HG02973 (cell line): ENCODE data around the gene BLM.
"Not testable (repeated sequence)": the region's sequence is repeated elsewhere in the genome, so short reads cannot be mapped to it uniquely, and the experiment has no call there.

ENCODE experiments used
- ATAC-seq: cut with Tn5 transposase; IDR thresholded peaks from one replicate; pipeline ENCODE4 v1.9.1; 2021; ENCODE audit warnings: moderate library complexity; ENCODE audit not compliant: unreplicated experiment

Gene BLM

DNA sequence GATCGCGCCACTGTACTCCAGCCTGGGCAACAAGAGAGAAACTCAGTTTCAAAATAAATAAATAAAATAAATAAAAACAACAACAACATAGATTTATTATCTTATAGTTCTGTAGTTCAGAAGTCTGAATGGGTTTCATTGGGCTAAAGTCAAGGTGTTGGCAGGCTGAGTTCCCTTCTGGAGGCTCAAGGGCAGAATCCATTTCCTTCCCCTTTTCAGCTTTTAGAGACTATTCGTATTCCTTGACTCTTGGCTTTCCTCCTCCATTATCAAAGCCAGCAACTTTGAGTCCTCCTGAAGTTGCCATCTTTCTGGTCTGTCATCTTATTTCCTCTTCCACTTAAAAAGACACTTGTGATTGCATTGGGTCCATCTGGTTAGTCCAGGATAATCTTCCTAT, 12.1 kb downstream of the BLM start:
- ATAC-seq: no peak

- no peak for ATAC-seq
Observed at GRCh38 chr15:90730290-90730689, 13.1 kb downstream of the BLM start.

GRCh38 chr15:90735923-90736322, 18.8 kb downstream of the BLM start:
- ATAC-seq: no peak

DNA sequence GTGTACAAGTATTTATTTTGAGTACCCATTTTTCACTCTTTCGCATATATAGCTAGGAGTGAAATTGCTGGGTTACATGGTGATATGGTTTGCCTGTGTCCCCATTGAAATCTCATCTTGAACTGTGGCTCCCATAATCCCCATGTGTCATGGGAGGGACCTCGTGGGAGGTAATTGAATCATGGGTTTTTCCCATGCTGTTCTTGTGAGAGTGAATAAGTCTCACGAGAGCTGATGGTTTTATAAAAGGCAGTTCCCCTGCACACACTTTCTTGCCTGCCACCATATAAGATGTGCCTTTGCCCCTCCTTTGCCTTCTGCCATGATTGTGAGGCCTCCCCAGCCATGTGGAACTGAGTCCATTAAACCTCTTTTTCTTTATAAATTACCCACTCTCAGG, 23.4 kb downstream of the BLM start:
- not testable (repeated sequence) for ATAC-seq

DNA sequence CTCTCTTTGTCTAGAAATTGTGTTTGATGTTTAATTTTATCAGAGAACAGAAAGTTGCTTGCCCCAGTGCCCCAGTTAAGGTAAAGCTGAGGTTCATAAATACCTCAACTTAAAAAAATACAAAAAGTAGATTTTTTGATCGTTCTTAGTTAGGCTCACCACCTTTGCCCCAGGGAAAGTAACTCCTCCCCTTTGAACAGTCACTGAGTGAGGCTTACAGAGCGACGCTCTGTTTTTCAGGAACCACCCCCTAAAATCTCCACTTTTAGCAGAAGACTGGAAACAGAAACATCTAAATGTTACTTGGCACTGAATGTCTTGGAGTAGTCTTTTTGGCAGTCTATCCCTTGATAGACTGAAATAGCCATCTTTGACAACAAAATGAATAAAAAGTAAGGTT, 24.9 kb downstream of the BLM start:
- no peak for ATAC-seq

DNA sequence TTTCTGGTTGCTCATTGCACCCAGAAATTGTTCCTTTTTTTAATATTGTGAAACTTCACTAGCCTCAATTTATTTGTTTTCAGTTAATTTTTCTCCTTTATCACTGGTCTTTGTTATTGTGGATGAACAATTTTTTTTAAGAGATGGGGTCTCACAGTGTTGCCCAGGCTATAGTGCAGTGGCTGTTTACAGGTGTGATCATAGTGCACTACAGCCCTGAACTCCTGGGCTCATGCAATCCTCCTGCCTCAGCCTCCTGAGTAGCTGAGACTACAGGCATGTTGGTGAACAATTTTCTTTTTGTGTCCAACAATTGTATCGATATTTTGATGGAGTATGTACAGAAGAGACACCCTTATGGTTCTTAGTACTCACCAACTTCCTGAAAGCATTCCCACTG, 26.3 kb downstream of the BLM start:
- no peak for ATAC-seq

DNA sequence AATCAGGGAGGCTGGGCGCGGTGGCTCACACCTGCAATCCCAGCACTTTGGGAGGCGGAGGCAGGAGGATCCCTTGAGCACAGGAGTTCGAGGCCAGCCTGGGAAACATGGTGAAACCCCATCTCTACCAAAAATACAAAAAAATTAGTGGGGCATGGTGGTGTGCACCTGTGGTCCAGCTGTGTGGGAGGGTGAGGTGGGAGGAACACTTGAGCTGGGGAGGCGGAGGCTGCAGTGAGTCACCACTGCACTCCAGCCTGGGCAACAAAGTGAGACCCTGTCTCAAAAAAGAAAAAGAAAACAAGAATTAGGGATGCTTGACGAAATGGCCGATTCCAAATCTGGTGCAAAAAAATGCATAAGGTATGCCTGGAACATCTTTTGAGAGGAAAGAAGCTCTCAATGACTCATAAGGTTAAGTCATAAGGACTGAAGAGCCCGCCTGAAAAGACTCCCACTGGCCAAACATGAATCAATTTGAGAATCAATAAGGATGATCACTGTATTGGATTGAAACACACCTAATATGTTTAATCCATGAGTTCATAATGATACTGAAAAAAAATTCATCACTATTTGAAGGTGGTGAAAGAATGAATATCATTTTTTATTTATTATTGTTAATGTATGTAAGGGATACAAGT, 27.7 kb downstream of the BLM start:
- no peak for ATAC-seq

- no peak for ATAC-seq
Observed at GRCh38 chr15:90749754-90750153, 32.6 kb downstream of the BLM start.

- no peak for ATAC-seq
Observed at GRCh38 chr15:90750186-90750585, 33.0 kb downstream of the BLM start.

- ATAC-seq: no peak
Observed at GRCh38 chr15:90751300-90751825, 34.2 kb downstream of the BLM start.

- no peak for ATAC-seq
Observed at GRCh38 chr15:90756916-90757315, 39.8 kb downstream of the BLM start.

DNA sequence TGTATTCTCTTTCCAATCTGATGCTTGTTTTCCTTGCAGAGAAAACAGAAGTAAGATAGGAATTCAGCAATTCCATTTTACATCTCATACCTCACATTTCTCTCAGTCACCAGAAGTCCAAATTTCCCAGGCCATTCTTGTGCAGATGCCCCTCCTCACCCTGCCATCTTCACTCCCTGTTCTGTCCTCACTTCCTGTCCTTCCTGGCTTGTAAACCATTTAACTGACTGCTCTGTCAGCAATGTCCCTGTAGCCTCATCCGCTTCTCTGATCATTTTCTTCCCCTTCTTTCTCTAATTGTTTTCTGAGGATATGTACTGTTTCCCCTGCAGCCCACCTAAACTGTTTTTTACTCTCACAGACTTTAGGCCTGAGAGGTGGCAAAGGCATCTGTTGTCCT, 40.3 kb downstream of the BLM start:
- no peak for ATAC-seq

DNA sequence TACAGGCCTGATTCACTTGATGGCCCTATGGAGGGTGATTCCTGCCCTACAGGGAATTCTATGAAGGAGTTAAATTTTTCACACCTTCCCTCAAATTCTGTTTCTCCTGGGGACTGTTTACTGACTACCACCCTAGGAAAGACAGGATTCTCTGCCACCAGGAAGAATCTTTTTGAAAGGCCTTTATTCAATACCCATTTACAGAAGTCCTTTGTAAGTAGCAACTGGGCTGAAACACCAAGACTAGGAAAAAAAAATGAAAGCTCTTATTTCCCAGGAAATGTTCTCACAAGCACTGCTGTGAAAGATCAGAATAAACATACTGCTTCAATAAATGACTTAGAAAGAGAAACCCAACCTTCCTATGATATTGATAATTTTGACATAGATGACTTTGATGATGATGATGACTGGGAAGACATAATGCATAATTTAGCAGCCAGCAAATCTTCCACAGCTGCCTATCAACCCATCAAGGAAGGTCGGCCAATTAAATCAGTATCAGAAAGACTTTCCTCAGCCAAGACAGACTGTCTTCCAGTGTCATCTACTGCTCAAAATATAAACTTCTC, 43.6 kb downstream of the BLM start:
- no peak for ATAC-seq

DNA sequence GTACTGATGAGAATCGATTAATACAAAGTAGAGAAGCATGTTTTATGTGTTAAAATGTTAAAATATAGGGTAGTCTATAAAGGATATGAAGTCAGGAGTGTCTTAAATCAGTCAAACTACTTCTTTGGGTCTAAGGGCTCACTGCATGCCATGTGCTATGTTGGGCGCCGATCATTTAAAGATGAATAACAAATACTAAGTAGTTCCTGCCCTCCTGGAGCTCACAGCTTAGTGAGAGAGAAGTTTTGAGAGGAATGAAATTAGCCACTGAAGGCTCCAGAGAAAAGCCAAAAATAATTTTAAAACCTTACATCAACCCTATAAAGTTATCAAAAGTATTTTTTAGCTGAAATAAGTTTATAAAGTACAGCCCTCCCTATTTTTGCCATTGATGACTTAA, 44.5 kb downstream of the BLM start:
- no peak for ATAC-seq

- ATAC-seq: no peak
Observed at GRCh38 chr15:90762109-90762508, 45.0 kb downstream of the BLM start.

GRCh38 chr15:90763366-90764099, 46.4 kb downstream of the BLM start:
- no peak for ATAC-seq

- no peak for ATAC-seq
Observed at GRCh38 chr15:90765531-90765930, 48.4 kb downstream of the BLM start.

GRCh38 chr15:90765966-90766365, 48.8 kb downstream of the BLM start:
- ATAC-seq: no peak

DNA sequence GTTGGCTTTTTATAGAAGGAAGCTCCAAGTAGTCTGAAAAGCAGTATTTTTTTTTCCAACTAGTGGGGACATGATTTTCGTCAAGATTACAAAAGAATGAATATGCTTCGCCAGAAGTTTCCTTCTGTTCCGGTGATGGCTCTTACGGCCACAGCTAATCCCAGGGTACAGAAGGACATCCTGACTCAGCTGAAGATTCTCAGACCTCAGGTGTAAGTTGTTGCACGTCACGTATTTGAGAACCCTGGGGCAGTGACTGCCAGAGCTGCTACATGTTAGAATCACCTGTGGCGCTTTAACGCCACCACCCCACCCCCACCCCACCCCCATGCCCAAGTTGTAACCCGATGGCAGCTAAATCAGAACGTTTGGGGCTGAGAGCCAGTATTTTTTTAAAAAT, 52.2 kb downstream of the BLM start:
- no peak for ATAC-seq

DNA sequence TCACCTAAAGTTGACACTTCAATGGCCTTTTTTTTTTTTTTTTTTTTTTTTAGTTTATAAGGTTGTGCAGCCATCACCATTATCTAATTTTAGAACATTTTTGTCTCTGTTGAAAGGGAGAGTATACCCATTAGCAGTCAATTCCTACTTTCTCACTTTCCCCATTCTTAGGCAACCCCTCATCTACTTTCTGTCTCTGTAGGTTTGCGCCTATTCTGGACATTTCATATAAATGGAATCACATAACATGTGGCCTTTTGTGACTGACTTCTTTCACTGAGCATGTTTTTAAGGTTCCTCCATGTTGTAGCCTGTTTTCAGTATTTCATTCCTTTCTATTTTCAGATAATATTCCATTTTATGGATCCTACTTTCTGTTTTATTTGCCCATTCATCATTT, 56.3 kb downstream of the BLM start:
- no peak for ATAC-seq

DNA sequence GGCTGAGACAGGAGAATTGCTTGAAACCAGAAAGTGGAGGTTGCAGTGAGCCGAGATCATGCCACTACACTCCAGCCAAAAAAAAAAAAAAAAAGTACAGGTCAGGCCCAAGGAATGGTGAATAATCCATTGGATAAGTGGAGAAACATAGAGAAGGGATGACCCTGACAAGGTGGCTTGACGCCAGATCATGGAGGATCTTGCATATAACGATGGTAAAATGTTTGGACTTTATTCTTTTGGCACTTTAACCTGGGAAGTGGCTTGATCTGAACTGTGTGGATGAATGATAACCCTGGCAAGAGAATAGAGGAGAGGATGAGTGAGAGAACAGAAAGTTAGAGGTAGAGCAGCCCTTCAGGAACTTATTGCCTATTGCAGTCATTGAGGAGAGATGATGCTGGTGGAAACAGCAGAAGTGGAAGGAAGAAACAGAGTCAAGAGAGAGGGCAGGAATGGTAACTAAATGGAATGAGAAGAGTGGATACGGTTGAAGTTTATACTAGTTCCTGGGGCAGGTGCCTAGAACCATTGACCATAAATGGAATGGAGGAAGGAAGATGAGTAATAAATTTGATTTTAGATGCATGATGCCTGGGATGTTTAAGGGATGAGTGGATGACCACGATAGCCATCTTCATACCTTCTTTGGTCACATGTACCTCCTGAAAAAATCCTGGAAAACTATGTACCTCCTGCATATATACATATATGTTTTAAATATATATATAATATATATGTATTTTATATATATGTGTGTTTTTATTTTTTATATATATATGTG, 57.8 kb downstream of the BLM start:
- no peak for ATAC-seq
